Osteocyte (in vitro differentiated cells): ENCODE results near the gene UPF2. TPM values are rescaled to one million over a fixed set of nuclear protein-coding genes. Genes with fewer than 3 reads are reported as not detected.

Experiments
- DNase-seq: peaks from one replicate; pipeline ENCODE4 v3.0.0; 2021; ENCODE audit warnings: mixed read lengths; ENCODE audit not compliant: unreplicated experiment; ENCODE audit errors: extremely low spot score
- H3K27ac Mint-ChIP-seq: one replicate; pipeline ENCODE4 v1.8.0; 2021; ENCODE audit warnings: mild to moderate bottlenecking, mixed read lengths; ENCODE audit not compliant: unreplicated experiment
- H3K27me3 Mint-ChIP-seq: one replicate; pipeline ENCODE4 v1.8.0; 2021; ENCODE audit warnings: mixed read lengths; ENCODE audit not compliant: unreplicated experiment
- H3K36me3 Mint-ChIP-seq: one replicate; pipeline ENCODE4 v1.8.0; 2021; ENCODE audit warnings: mixed read lengths; ENCODE audit not compliant: unreplicated experiment
- H3K4me1 Mint-ChIP-seq: one replicate; pipeline ENCODE4 v1.8.0; 2021; ENCODE audit warnings: mixed read lengths; ENCODE audit not compliant: unreplicated experiment
- H3K4me3 Mint-ChIP-seq: one replicate; pipeline ENCODE4 v1.8.0; 2021; ENCODE audit warnings: mild to moderate bottlenecking, moderate library complexity, mixed read lengths; ENCODE audit not compliant: unreplicated experiment
- H3K9me3 Mint-ChIP-seq: one replicate; pipeline ENCODE4 v1.8.0; 2021; ENCODE audit warnings: mixed read lengths; ENCODE audit not compliant: unreplicated experiment
- total RNA-seq: library from RNA; stranded (reverse); gene quantifications from 2 replicates; pipeline ENCODE4 v1.2.1, GENCODE V29; 2021
- TF ChIP-seq, protein P1 (sequence below): fragments of 200-600 bp; sonication (generic); IDR thresholded peaks from 2 replicates; pipeline ENCODE4 v1.5.0; 2021; ENCODE audit warnings: antibody characterized with exemption, mild to moderate bottlenecking, moderate library complexity

The UPF2 gene
- total RNA-seq, 1 donor from 2014 or later: 20.5 TPM

DNA sequence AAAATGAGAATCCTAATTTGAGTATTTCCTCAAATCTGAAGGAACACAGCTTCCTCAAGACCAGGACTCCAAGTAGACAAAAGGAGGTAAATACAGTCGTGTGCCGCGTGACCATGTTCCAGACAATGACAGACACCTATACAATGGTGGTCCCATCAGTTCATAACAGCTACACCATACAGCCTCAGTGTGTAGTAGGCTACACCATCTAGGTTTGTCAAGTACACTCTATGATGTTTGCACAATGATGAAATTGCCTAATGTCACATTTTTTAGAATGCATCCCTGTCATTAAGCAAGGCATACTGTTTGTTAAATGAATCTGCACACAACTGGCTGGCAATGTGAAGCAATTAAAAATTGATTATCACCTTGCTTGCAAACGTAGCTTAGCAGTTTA lies 111.6 kb downstream of the UPF2 start:
- H3K9me3 Mint-ChIP-seq: no peaks in the 10 kb centered on the region
- no peak overlapping the region for H3K27ac Mint-ChIP-seq
- DNase-seq: no peak
- peaks cover 57% of the 10 kb centered on the region for H3K36me3 Mint-ChIP-seq
- TF ChIP-seq, protein P1, sequence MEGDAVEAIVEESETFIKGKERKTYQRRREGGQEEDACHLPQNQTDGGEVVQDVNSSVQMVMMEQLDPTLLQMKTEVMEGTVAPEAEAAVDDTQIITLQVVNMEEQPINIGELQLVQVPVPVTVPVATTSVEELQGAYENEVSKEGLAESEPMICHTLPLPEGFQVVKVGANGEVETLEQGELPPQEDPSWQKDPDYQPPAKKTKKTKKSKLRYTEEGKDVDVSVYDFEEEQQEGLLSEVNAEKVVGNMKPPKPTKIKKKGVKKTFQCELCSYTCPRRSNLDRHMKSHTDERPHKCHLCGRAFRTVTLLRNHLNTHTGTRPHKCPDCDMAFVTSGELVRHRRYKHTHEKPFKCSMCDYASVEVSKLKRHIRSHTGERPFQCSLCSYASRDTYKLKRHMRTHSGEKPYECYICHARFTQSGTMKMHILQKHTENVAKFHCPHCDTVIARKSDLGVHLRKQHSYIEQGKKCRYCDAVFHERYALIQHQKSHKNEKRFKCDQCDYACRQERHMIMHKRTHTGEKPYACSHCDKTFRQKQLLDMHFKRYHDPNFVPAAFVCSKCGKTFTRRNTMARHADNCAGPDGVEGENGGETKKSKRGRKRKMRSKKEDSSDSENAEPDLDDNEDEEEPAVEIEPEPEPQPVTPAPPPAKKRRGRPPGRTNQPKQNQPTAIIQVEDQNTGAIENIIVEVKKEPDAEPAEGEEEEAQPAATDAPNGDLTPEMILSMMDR: no peak
- no peak overlapping the region for H3K4me3 Mint-ChIP-seq
- no peaks in the 10 kb centered on the region for H3K27me3 Mint-ChIP-seq
- H3K4me1 Mint-ChIP-seq: peaks cover 22% of the 10 kb centered on the region

- Mint-ChIP-seq H3K9me3 (no peaks in the 10 kb centered on the region), H3K27ac (peak overlapping the region; percentile 38), H3K4me3 (no peak overlapping the region), H3K4me1 (peaks cover 22% of the 10 kb centered on the region), H3K36me3 (peaks cover 58% of the 10 kb centered on the region), H3K27me3 (no peaks in the 10 kb centered on the region)
- DNase-seq: no peak
- TF ChIP-seq, protein P1: no peak
Measured at GRCh38 chr10:11930312-11930978, 112.2 kb downstream of the UPF2 start.

- no peak for DNase-seq
- H3K27ac Mint-ChIP-seq: no peak overlapping the region
- TF ChIP-seq, protein P1: no peak
- peaks cover 9% of the 10 kb centered on the region for H3K4me1 Mint-ChIP-seq
- peaks cover 62% of the 10 kb centered on the region for H3K36me3 Mint-ChIP-seq
- H3K9me3 Mint-ChIP-seq: no peaks in the 10 kb centered on the region
- H3K4me3 Mint-ChIP-seq: no peak overlapping the region
- no peaks in the 10 kb centered on the region for H3K27me3 Mint-ChIP-seq
Measured at GRCh38 chr10:11927746-11928145, 114.9 kb downstream of the UPF2 start.

GRCh38 chr10:11921800-11922392 lies 120.7 kb downstream of the UPF2 start:
- Mint-ChIP-seq H3K4me3 (no peak overlapping the region), H3K9me3 (no peaks in the 10 kb centered on the region), H3K27ac (peak overlapping the region; percentile 36), H3K36me3 (peaks cover 55% of the 10 kb centered on the region), H3K27me3 (no peaks in the 10 kb centered on the region), H3K4me1 (no peaks in the 10 kb centered on the region)
- TF ChIP-seq, protein P1: no peak
- peak; percentile 32 for DNase-seq

DNA sequence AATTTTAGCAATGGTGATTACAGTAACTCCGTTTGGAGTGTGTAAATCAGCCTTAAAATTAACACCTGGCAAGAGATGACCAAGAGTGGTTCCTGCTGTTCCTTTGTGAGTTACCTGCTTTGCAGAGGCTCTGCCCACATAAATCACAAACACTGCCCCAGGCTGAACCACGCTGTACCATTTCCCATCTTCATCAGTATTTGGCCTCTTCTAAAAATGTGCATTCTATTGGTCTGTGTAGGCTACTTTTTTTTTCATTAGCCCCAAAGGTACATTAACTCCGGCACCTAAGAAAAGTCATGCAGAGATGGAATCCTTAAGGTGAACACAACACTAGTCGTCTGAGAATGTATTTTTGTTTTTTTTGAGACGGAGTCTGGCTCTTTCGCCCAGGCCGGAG lies 123.3 kb downstream of the UPF2 start:
- Mint-ChIP-seq H3K4me3 (no peak overlapping the region), H3K9me3 (no peaks in the 10 kb centered on the region), H3K27ac (no peak overlapping the region), H3K4me1 (peaks cover 3% of the 10 kb centered on the region), H3K27me3 (no peaks in the 10 kb centered on the region), H3K36me3 (peaks cover 36% of the 10 kb centered on the region)
- DNase-seq: no peak
- TF ChIP-seq, protein P1: no peak
